ENCODE measurements around the gene MGST3.
A peak's percentile ranks its signal among the peaks of the same experiment; 100 is the strongest.
"Not testable (repeated sequence)": the region's sequence is repeated elsewhere in the genome, so short reads cannot be mapped to it uniquely, and the experiment has no call there.

MGST3 gene

GRCh38 chr1:165680303-165680702 lies 49.3 kb downstream of the MGST3 start:
- H3K27ac ChIP-seq = no peak overlapping the region
- TF ChIP-seq CTCF (conservative IDR thresholded peaks at IDR 0.05) = no peak

GRCh38 chr1:165680773-165681172 lies 49.7 kb downstream of the MGST3 start:
- H3K27ac ChIP-seq = not testable (repeated sequence)

- no peak for TF ChIP-seq CTCF (conservative IDR thresholded peaks at IDR 0.05)
- no peak overlapping the region for H3K27ac ChIP-seq
Observed at GRCh38 chr1:165683848-165684485, 52.9 kb downstream of the MGST3 start.

GRCh38 chr1:165686121-165686970 lies 55.3 kb downstream of the MGST3 start:
- TF ChIP-seq CTCF (conservative IDR thresholded peaks at IDR 0.05) = no peak
- no peak overlapping the region for H3K27ac ChIP-seq

- no peak overlapping the region; the same call in 1 of the 2 replicates for H3K27ac ChIP-seq
- TF ChIP-seq CTCF (conservative IDR thresholded peaks at IDR 0.05) = no peak
Observed at GRCh38 chr1:165686971-165687433, 56.0 kb downstream of the MGST3 start.

GRCh38 chr1:165688046-165688445 lies 57.0 kb downstream of the MGST3 start:
- no peak for TF ChIP-seq CTCF (conservative IDR thresholded peaks at IDR 0.05)
- peak overlapping the region; percentile 79 for H3K27ac ChIP-seq

GRCh38 chr1:165695031-165695430 lies 64.0 kb downstream of the MGST3 start:
- no peak overlapping the region for H3K27ac ChIP-seq
- no peak for TF ChIP-seq CTCF (conservative IDR thresholded peaks at IDR 0.05)

All from VCaP (cell line).